ENCODE results near the gene ITIH2. TPM values are rescaled to one million over a fixed set of nuclear protein-coding genes. Genes with fewer than 3 reads are reported as not detected.
A peak's percentile ranks its signal among the peaks of the same experiment; 100 is the strongest.

ITIH2 gene
- polyA plus RNA-seq, 3 donors = not detected

DNA sequence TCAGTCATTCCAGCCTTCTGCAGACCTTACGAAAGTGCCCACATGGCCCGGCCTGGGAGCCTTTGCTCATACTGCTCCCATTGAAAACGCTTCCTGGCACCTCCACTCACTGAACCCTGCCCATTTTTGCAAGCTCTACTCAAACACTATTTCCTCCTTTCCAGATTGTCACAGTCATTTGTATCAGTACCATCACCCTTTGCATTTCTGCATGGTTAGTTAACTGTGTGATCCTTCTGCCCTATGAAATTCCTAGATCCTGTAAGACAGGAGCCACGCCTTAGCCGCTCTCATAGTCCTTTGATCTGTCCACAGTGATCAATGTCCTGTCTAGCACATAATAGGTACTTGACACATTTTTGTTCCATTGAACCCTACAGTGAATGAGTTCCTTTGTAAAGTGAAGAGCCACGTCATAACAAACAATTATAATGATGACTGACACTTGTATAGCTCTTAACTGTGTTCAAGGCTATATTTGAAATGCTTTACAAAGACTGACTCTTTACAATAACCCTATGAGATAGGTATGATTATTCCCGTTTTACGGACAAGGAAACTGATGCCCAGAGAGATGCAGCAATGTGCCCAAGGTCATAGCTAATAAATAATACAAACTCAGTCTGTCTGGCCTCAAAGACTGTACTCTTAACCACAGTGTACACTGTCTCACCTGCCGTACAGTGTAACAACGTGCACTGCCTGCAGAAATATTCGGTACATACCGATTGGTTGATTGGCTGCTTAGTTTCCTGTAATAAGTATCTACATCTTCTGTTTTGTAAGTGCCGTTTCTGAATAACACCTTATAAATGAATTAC lies 16.6 kb upstream of the ITIH2 start:
- no peak overlapping the region for H3K9ac ChIP-seq (ENCODE audit: insufficient read depth, low read length, poor library complexity, severe bottlenecking)
- H3K36me3 ChIP-seq (replicated peaks in 1 of 2; ENCODE audit: control insufficient read depth in 1 of 2, insufficient read depth in 2 of 2, low read length in 2 of 2) = no peaks in the 10 kb centered on the region
- DNase-seq = no peak
- H2AFZ ChIP-seq (ENCODE audit: insufficient read depth, low read depth, low read length, poor library complexity, severe bottlenecking) = no peak overlapping the region
- H3K9me3 ChIP-seq (replicated peaks in 1 of 2; ENCODE audit: control insufficient read depth in 1 of 2, insufficient read depth in 1 of 2, low read length in 2 of 2) = peaks cover 7 to 13% of the 10 kb centered on the region in 2 donors
- Mint-ChIP-seq H3K27me3 (ENCODE audit: low read depth in 3 of 3) (peaks cover 7 to 18% (median 10%) of the 10 kb centered on the region in 3 donors), H3K4me1 (peaks cover 3% of the 10 kb centered on the region), H3K36me3 (no peaks in the 10 kb centered on the region), H3K9me3 (peaks cover 7 to 26% (median 16%) of the 10 kb centered on the region in 7 donors), H3K27ac (no peak overlapping the region), H3K4me3 (no peak overlapping the region)
- no peaks in the 10 kb centered on the region for H4K20me1 ChIP-seq (ENCODE audit: insufficient read depth, low read length)
- no peak for TF ChIP-seq CTCF (IDR thresholded peaks at IDR 0.05)
- intact Hi-C loops (cut with micrococcal nuclease) = loop anchor here in 1 of 2 donors (5.0 kb wide), 1 partner anchor 159 kb away; no protein-coding TSS in a partner anchor
- H3K4me1 ChIP-seq (ENCODE audit: control insufficient read depth in 1 of 2, insufficient read depth in 2 of 2, low read length in 2 of 2) = no peaks in the 10 kb centered on the region
- H3K27me3 ChIP-seq (ENCODE audit: control insufficient read depth in 2 of 2, insufficient read depth in 2 of 2, low read length in 2 of 2) = peaks cover 2 to 4% of the 10 kb centered on the region in 2 donors
- H3K4me3 ChIP-seq (replicated peaks in 1 of 3; ENCODE audit: low read depth in 2 of 3, low read length in 3 of 3) = no peak overlapping the region
- H3K27ac ChIP-seq (ENCODE audit: low read depth in 1 of 2, low read length in 2 of 2) = no peak overlapping the region
- no peak overlapping the region for H3K4me2 ChIP-seq (replicated peaks; ENCODE audit: extremely low read depth, low read length, poor library complexity, severe bottlenecking)
- no peaks in the 10 kb centered on the region for H3K79me2 ChIP-seq (ENCODE audit: insufficient read depth, low read length)
- WGBS (ENCODE audit: insufficient coverage) = 62% methylated on average over 3 of the region's 13 CpGs

DNA sequence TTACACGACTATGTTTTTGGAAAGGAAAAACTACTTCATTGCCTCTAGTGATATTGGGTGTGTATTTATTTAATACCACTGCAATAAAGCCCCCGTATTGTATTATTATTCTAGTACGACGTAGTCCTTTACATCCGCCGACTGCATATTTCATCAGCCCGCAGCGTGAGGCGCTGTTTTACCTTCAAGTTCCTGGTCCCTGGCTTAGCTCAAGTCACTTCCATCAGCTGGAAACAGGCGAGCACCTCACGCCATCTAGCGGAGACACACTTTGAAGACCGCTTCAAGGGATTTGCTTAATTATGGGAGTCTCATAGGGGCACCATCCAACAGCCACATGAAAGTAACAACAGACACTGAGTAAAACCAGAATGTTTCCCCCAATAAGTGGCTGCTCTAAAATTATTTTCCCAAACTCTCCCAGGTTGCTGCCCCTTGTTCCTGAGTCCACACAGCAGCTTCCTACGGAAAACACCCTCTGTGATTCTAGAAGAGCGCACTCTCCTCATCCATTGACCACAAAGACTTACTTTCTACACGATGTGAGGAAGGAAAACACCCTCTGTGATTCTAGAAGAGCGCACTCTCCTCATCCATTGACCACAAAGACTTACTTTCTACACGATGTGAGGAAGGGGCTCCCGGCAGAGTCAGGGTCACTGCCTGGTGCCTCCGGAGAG lies 15.7 kb upstream of the ITIH2 start:
- H4K20me1 ChIP-seq (ENCODE audit: insufficient read depth, low read length) = no peaks in the 10 kb centered on the region
- no peak overlapping the region for H3K9ac ChIP-seq (ENCODE audit: insufficient read depth, low read length, poor library complexity, severe bottlenecking)
- Mint-ChIP-seq H3K4me1 (peaks cover 3% of the 10 kb centered on the region), H3K9me3 (peaks cover 13 to 30% (median 19%) of the 10 kb centered on the region in 7 donors), H3K27ac (peak overlapping the region in 1 of 7 donors; percentile 38), H3K36me3 (no peaks in the 10 kb centered on the region), H3K4me3 (no peak overlapping the region), H3K27me3 (ENCODE audit: low read depth in 3 of 3) (peaks cover 7 to 17% (median 8%) of the 10 kb centered on the region in 3 donors)
- no peak overlapping the region for H3K27ac ChIP-seq (ENCODE audit: low read depth in 1 of 2, low read length in 2 of 2)
- intact Hi-C loops (cut with micrococcal nuclease) = loop anchor here in 1 of 2 donors (5.0 kb wide), 1 partner anchor 160 kb away; no protein-coding TSS in a partner anchor
- H3K4me1 ChIP-seq (ENCODE audit: control insufficient read depth in 1 of 2, insufficient read depth in 2 of 2, low read length in 2 of 2) = no peaks in the 10 kb centered on the region
- TF ChIP-seq CTCF (IDR thresholded peaks at IDR 0.05) = peak; percentile 80
- H3K27me3 ChIP-seq (ENCODE audit: control insufficient read depth in 2 of 2, insufficient read depth in 2 of 2, low read length in 2 of 2) = peaks cover under 1 to 4% of the 10 kb centered on the region in 2 donors
- H3K36me3 ChIP-seq (replicated peaks in 1 of 2; ENCODE audit: control insufficient read depth in 1 of 2, insufficient read depth in 2 of 2, low read length in 2 of 2) = no peaks in the 10 kb centered on the region
- no peak overlapping the region for H2AFZ ChIP-seq (ENCODE audit: insufficient read depth, low read depth, low read length, poor library complexity, severe bottlenecking)
- H3K9me3 ChIP-seq (replicated peaks in 1 of 2; ENCODE audit: control insufficient read depth in 1 of 2, insufficient read depth in 1 of 2, low read length in 2 of 2) = peaks cover 15 to 21% of the 10 kb centered on the region in 2 donors
- H3K4me3 ChIP-seq (replicated peaks in 1 of 3; ENCODE audit: low read depth in 2 of 3, low read length in 3 of 3) = no peak overlapping the region
- 24% methylated on average over 11 of the region's 20 CpGs for WGBS (ENCODE audit: insufficient coverage)
- H3K4me2 ChIP-seq (replicated peaks; ENCODE audit: extremely low read depth, low read length, poor library complexity, severe bottlenecking) = no peak overlapping the region
- DNase-seq = peak; percentile 44 to 66 (median 45)
- H3K79me2 ChIP-seq (ENCODE audit: insufficient read depth, low read length) = no peaks in the 10 kb centered on the region

Measured in CD14-positive monocyte (primary cell).